SK-N-SH (cell line): ENCODE data around the gene MYH10. TPM values are rescaled to one million over a fixed set of nuclear protein-coding genes. Genes with fewer than 3 reads are reported as not detected.

Experiments used
- CTCF ChIA-PET: fragments of 300-600, 350-600 bp; formaldehyde crosslinking; extraction: SDS; loops from one replicate; lab custom pipeline; 2021; lab: Yijun Ruan, JAX
- POLR2A ChIA-PET: fragments of 350-600 bp; sonication (Branson Sonifier 250); formaldehyde crosslinking; extraction: SDS; loops from one replicate; lab custom pipeline; 2020; ENCODE audit warnings: antibody characterized with exemption, inconsistent platforms; lab: Yijun Ruan, JAX
- DNase-seq: peaks from one replicate; pipeline ENCODE4 v3.0.0; 2012
- H2AFZ ChIP-seq: fragments of 200-600 bp; sonication (generic); 2 replicates; pipeline ENCODE4 v1.8.1; 2016; ENCODE audit warnings: antibody characterized with exemption, mild to moderate bottlenecking, low read depth
- H3F3A ChIP-seq: fragments of 200-600 bp; sonication (generic); replicated peaks from 2 replicates; pipeline ENCODE3; 2016; ENCODE audit warnings: antibody characterized with exemption, mild to moderate bottlenecking; ENCODE audit not compliant: insufficient read depth
- H3K27ac ChIP-seq, 2 experiments: fragments of 200-500 bp in 1 of 2; fragments of 200-600 bp in 1 of 2; sonication (Bioruptor generic) in 1 of 2; sonication (generic), shearing (Covaris generic) in 1 of 2; 2 replicates each; pipeline versions ENCODE4 v1.5.1 to v1.6.1; 2014 to 2016; ENCODE audit warnings: low read depth in 2 of 2, inconsistent platforms in 1 of 2, low read length in 1 of 2, mild to moderate bottlenecking in 1 of 2, mixed read lengths in 1 of 2
- H3K27me3 ChIP-seq: fragments of 200-600 bp; sonication (generic), shearing (Covaris generic); 2 replicates; pipeline ENCODE4 v1.6.1; 2016; ENCODE audit warnings: mixed run types; ENCODE audit not compliant: insufficient read depth
- H3K36me3 ChIP-seq, 2 experiments: fragments of 200-500 bp in 1 of 2; fragments of 200-600 bp in 1 of 2; sonication (Bioruptor generic) in 1 of 2; sonication (generic) in 1 of 2; replicated peaks in 1 of 2; 2 replicates each; pipeline versions ENCODE3 to v1.5.1; 2014 to 2016; ENCODE audit warnings: low read length in 1 of 2, mild to moderate bottlenecking in 1 of 2; ENCODE audit not compliant: insufficient read depth in 2 of 2, control insufficient read depth in 1 of 2
- H3K4me1 ChIP-seq, 2 experiments: fragments of 200-500 bp in 1 of 2; fragments of 200-600 bp in 1 of 2; sonication (Bioruptor generic) in 1 of 2; sonication (generic), shearing (Covaris generic) in 1 of 2; 2 replicates each; pipeline versions ENCODE4 v1.5.1 to v1.6.1; 2014 to 2016; ENCODE audit warnings: low read depth in 1 of 2, low read length in 1 of 2, mixed run types in 1 of 2; ENCODE audit not compliant: insufficient read depth in 2 of 2, control insufficient read depth in 1 of 2
- H3K4me2 ChIP-seq: fragments of 200-600 bp; sonication (generic), shearing (Covaris generic); 2 replicates; pipeline ENCODE4 v1.6.1; 2017; ENCODE audit warnings: mixed run types
- H3K4me3 ChIP-seq, 2 experiments: fragments of 200-500 bp in 1 of 2; fragments of 200-600 bp in 1 of 2; sonication (Bioruptor generic) in 1 of 2; sonication (generic), shearing (Covaris generic) in 1 of 2; 2 replicates each; pipeline versions ENCODE4 v1.5.1 to v1.8.1; 2014 to 2016; ENCODE audit warnings: low read depth in 2 of 2, inconsistent platforms in 1 of 2, low read length in 1 of 2, mild to moderate bottlenecking in 1 of 2, mixed read lengths in 1 of 2, moderate library complexity in 1 of 2
- H3K79me2 ChIP-seq: fragments of 200-600 bp; sonication (generic); 2 replicates; pipeline ENCODE4 v1.8.1; 2017; ENCODE audit warnings: mild to moderate bottlenecking; ENCODE audit not compliant: insufficient read depth
- H3K9ac ChIP-seq: fragments of 200-600 bp; sonication (generic); 2 replicates; pipeline ENCODE4 v1.6.1; 2017; ENCODE audit warnings: mixed run types
- H3K9me2 ChIP-seq: fragments of 200-600 bp; sonication (generic); 2 replicates; pipeline ENCODE4 v1.6.1; 2017; ENCODE audit warnings: mixed run types
- H3K9me3 ChIP-seq: fragments of 200-600 bp; sonication (generic); 2 replicates; pipeline ENCODE4 v1.6.1; 2017; ENCODE audit warnings: mixed run types, mild to moderate bottlenecking, moderate library complexity
- H4K20me1 ChIP-seq: fragments of 200-600 bp; sonication (generic); 2 replicates; pipeline ENCODE4 v1.6.1; 2017; ENCODE audit warnings: mild to moderate bottlenecking, mixed run types; ENCODE audit not compliant: insufficient read depth
- CTCF ChIP-seq: fragments of 200-600 bp; sonication (generic); IDR thresholded peaks from 2 replicates; pipeline ENCODE4 v1.6.1; 2017; ENCODE audit warnings: antibody characterized with exemption, mild to moderate bottlenecking, moderate library complexity
- IRF3 ChIP-seq: fragments of 150-350 bp; IDR thresholded peaks from 2 replicates; pipeline ENCODE4 v1.6.1; 2016; ENCODE audit warnings: mild to moderate bottlenecking, low read depth, low read length
- PBX3 ChIP-seq: IDR thresholded peaks from 2 replicates; pipeline ENCODE4; 2012
- REST ChIP-seq: IDR thresholded peaks from 2 replicates; pipeline ENCODE4 v1.6.1; 2012; ENCODE audit warnings: mild to moderate bottlenecking, low read depth, low read length, moderate library complexity
- whole genome bisulfite sequencing: methylation state at CpG from one replicate; pipeline ENCODE4 v1.1.6; 2017; ENCODE audit warnings: low lambda C conversion rate; 5-methylcytosine and 5-hydroxymethylcytosine counted together
- polyA plus RNA-seq, 3 experiments: library from polyadenylated mRNA; depleted of rRNA; stranded (reverse); fragments of >200 nt; gene quantifications; 2 replicates each; pipeline ENCODE4 v1.2.3, GENCODE V29; 2012

Gene MYH10
- polyA plus RNA-seq, 1 of the 3 experiments (the other 2 are of a cell fraction): 64.2 TPM

- Histone ChIP-seq H3F3A (peaks cover 6% of the 10 kb centered on the region), H3K4me3 (peak overlapping the region; percentile 93 to 94), H3K9me3 (no peaks in the 10 kb centered on the region), H3K9me2 (no peaks in the 10 kb centered on the region), H3K27ac (peak overlapping the region; percentile 57 to 88; a peak in 3 of 4 replicates), H2AFZ (no peak overlapping the region), H3K4me1 (peaks cover 10 to 13% of the 10 kb centered on the region in 2 experiments; a peak in 3 of 4 replicates), H3K27me3 (no peaks in the 10 kb centered on the region), H3K4me2 (peak overlapping the region; percentile 96), H4K20me1 (peaks cover 33% of the 10 kb centered on the region), H3K79me2 (peaks cover 72% of the 10 kb centered on the region), H3K36me3 (peaks cover 1 to 2% of the 10 kb centered on the region in 2 experiments), H3K9ac (peak overlapping the region; percentile 92; the same call in 1 of the 2 replicates)
- WGBS: 48% methylated on average over 2 of the region's 2 CpGs
- no peak for DNase-seq
- ChIA-PET POLR2A (interaction anchor here (1.2 kb wide), 1 partner anchor 21 kb away, joined by 3 read pairs; no protein-coding TSS in a partner anchor), CTCF (interaction anchor here (1.5 kb wide), 1 partner anchor 118 kb away, joined by 6 read pairs; no protein-coding TSS in a partner anchor)
- TF ChIP-seq REST: peak; percentile 44; the same call in 1 of the 2 replicates
- no peak for TF ChIP-seq IRF3
- peak; percentile 34; the same call in 1 of the 2 replicates for TF ChIP-seq PBX3
These were observed 2.4 kb downstream of the MYH10 start for GRCh38 chr17:8628172-8628571.

- H3K27me3 ChIP-seq: no peaks in the 10 kb centered on the region
- H3F3A ChIP-seq: peaks cover 12% of the 10 kb centered on the region
- H3K36me3 ChIP-seq: peaks cover 21 to 42% of the 10 kb centered on the region in 2 experiments
- DNase-seq: no peak
- ChIA-PET CTCF (interaction anchor here (1.7 kb wide), 1 partner anchor 122 kb away, joined by 6 read pairs; no protein-coding TSS in a partner anchor), POLR2A (no interaction called here)
- peaks cover 40% of the 10 kb centered on the region for H4K20me1 ChIP-seq
- no peaks in the 10 kb centered on the region for H3K9me3 ChIP-seq
- no peak overlapping the region for H3K27ac ChIP-seq
- no peak overlapping the region for H2AFZ ChIP-seq
- no peaks in the 10 kb centered on the region for H3K9me2 ChIP-seq
- H3K79me2 ChIP-seq: peaks cover 99% of the 10 kb centered on the region
- WGBS: 97% methylated on average over 2 of the region's 2 CpGs
- no peak overlapping the region for H3K4me2 ChIP-seq
- no peak for TF ChIP-seq CTCF
- H3K4me3 ChIP-seq: no peak overlapping the region
- H3K4me1 ChIP-seq: peaks cover 9 to 19% of the 10 kb centered on the region in 2 experiments; a peak in 3 of 4 replicates
- H3K9ac ChIP-seq: no peak overlapping the region
These were observed 6.9 kb downstream of the MYH10 start for GRCh38 chr17:8623591-8623990.
